Endometrium (tissue), 2 donors: ENCODE results near the gene RNF144A.
"Not testable (repeated sequence)": the region's sequence is repeated elsewhere in the genome, so short reads cannot be mapped to it uniquely, and the experiment has no call there.

Experiments used
- FAIRE-seq: peaks from 2 replicates; lab custom pipeline; 2012; peaks lifted over from hg19 to GRCh38; lab: Jason Lieb, UNC
- donor health status: control.
- donor health status: control.

The RNF144A gene

DNA sequence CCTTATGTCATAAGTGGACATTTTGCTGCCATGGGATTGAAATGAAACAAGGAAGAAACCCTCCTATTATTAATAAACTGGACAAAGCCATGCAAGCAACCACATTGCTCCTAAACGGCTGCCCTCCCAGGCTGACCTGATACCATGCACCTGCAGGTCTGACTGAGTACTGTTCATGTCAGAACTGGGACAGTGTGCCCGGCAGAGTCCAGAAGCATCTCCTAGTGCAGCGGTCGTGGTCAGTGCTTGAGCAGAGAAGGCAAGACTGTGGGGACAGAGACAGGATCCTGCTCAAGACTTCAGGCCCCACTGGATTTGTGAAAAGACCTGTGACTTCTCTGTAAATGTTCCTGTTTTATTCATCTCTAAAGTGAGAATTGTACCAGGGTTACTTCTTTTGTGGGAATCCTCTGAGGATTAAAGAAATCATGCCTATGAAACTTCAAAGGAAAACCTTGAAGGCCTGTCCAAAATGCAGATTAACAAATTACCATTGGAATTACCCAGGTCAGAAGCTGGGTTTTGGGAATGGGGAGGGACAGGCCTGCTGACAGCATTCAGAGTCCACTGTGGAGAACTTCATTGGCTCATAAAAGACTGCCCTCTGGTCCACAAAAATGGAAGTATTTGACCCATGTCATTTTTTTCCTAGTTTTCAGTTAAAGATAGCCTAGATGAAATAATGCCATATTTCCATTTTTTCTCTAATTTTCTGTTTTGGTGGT, 13.9 kb downstream of the RNF144A start:
- no peak for FAIRE-seq

DNA sequence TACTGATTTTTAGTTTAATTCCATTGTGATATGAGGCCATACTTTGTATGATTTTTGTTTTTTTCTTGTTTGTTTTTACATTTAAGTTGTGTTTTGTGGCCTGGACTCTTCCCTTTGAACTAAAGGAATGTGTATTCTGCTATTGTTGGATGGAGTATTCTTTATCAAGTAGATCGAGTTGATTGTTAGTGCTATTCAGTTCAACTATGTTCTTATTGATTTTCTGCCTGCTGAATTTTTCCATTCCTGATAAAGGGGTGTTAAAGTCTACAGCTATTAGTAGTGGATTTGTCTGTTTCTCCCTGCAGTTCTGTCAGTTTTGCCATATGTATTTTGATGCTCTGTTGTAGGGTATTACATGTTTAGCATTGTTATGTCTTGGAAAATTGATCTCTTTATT, 14.5 kb downstream of the RNF144A start:
- FAIRE-seq, result peak; percentile 35

GRCh38 chr2:6932206-6932605, 15.0 kb downstream of the RNF144A start:
- no peak for FAIRE-seq

DNA sequence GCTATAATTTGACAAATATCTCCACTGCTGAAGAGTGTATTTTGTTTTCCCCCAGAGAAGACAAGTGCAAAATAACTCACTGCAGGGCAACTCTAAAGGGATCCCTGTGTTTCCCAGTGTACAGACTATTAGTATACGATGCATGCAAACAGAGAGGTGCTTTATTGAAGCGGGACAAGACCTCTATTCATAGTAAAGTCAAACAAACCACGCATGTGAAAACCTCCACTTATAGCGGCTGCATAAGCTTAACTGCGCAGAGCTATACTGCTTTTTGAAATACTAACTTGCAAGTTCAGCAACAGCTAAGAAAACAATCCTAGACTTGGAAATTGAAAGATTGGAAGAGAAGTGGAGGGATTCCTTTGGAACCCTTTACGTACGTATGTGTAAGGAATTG, 15.6 kb downstream of the RNF144A start:
- no peak for FAIRE-seq

DNA sequence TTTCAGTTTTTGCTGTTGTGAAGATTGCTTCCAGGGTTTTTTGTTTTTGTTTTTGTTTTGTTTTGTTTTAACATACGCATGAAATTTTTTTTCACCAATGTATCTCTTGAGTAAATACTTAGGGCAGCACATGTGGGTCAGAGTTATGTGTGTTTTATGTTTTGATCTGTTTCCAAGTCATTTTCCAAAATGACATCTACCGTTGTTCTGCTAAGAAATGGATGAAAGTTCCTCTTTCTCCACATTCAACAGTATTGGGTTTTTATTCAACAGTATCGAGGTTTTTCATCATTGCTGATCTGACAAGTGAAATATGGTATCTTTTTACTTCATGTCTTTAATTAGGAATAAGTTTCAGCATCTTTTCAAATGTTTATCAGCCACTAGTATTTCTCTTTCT, 16.7 kb downstream of the RNF144A start:
- no peak for FAIRE-seq

DNA sequence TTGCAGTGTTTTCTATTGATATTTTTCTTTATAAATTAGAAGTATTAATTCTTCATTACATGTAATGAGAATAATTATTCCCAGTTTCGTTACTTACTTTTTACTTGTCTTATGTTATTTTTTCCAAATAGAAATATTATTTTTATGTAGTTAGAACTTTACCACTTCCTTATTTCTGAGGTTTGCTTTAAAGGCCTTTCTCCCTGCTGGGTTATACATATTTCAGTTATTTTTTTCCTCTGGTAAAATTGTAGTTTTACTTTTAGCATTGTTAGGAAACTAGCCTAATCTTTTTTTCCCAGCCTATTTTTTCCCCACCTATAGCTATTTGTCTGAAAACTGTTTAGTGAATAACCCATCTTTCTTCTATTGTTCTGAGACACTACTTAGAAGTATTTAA, 17.1 kb downstream of the RNF144A start:
- no peak for FAIRE-seq

DNA sequence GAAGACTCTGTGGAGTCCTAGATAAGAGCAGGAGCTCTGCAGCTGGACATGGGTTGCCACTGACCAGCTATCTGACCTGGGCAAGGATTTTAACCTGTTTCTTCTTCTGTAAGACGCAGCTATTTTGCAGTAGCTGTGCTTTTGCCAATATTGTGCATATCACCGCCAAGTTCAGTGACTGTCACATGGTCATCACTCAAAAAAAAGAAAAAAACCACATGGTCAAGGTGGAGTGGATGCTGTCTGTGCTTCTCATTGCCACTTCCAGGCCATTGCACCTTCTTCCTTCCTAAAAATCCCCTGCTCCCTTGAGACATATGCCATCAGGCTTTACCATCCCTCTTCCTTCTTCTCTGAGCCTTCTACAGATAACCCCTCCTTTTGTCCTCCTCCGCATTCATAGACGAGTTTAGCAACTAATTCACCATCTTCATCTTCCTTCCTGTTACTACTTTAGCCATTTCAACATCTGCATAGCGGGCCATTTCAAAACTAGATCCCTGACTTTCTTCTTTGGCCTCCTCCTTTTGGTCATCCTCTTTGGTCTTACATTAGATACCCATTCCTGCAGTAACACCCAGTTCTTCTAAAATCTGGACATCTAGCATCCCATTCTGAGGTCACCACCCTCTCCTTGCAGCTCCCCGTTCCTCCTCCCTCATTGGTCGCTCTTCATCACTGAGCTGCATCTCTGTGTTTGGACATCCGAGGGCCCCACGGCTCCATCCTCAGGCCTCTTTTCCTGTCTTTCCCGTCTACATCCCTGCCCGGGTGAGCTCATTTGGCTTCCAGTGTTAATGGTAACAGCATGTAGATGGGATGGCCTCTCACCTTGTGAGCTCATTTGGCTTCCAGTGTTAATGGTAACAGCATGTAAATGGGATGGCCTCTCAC, 17.8 kb downstream of the RNF144A start:
- FAIRE-seq, result no peak

- not testable (repeated sequence) for FAIRE-seq
Measured at GRCh38 chr2:6935652-6936020, 18.4 kb downstream of the RNF144A start.

- FAIRE-seq, result no peak
Measured at GRCh38 chr2:6937157-6937556, 19.9 kb downstream of the RNF144A start.

GRCh38 chr2:6937582-6937981, 20.4 kb downstream of the RNF144A start:
- no peak for FAIRE-seq

GRCh38 chr2:6939071-6939470, 21.9 kb downstream of the RNF144A start:
- FAIRE-seq, result no peak

DNA sequence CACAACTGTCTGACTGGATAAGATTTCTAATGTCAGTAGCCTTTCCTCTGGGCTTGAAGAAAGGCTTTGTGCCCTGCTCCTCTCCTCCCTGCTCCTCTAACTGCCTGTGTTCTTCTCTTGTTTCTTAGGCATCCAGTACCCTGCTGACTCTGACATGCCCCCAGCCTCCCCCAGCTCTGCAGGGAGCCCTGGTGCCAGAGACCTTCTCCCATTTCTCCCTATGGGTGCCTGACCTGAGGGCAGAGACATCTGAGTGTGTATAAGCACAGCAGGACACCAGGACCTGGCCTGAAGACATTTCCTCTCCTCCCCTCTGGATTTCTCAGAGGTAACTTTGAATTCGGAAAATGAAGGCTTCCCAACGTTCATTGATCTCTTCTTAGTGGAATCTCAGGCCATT, 23.6 kb downstream of the RNF144A start:
- no peak for FAIRE-seq

- no peak for FAIRE-seq
Measured at GRCh38 chr2:6941299-6942046, 24.3 kb downstream of the RNF144A start.

GRCh38 chr2:6942848-6943247, 25.6 kb downstream of the RNF144A start:
- no peak for FAIRE-seq

- FAIRE-seq, result no peak
Measured at GRCh38 chr2:6943523-6943922, 26.3 kb downstream of the RNF144A start.

DNA sequence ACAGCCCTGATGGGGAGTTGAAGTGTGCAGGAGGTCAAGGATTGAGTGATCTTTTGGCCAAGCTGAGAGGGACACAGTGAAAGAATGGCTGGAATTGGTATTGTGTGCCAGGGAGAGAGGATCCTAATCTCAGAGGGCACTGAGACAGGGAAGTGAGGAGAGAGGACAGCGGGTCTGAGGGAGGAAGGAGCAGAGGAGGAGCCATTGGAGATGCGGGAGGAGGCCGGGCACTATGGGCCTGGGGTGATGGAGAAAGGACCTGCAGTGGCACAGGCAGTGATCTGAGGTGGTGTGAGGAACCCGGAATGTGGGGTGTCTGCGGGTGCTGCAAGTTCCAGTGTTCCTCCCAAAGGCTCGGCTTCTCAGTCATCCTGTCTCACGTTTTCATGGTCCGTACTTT, 26.8 kb downstream of the RNF144A start:
- FAIRE-seq, result no peak

GRCh38 chr2:6944555-6944954, 27.3 kb downstream of the RNF144A start:
- no peak for FAIRE-seq

- no peak for FAIRE-seq
Measured at GRCh38 chr2:6945087-6945813, 28.0 kb downstream of the RNF144A start.

DNA sequence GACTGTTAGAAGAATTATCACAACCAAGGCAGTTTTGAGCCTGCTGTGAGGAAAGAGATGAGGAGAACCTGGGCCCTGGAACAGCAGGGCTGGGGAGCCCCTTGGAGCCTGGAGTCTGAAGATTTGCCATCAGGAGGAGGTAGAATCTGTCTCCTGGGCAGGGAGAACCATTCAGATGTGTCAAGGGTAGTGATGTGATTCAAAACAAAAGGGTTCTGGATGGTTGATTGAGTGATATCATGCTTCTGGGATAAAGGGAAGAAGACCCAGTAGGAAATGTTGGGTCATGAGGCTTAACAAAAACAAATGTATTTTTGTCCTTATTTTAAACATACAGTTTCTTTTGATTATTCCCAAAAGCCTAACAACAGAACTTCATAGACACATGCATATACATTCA, 28.6 kb downstream of the RNF144A start:
- FAIRE-seq, result no peak

DNA sequence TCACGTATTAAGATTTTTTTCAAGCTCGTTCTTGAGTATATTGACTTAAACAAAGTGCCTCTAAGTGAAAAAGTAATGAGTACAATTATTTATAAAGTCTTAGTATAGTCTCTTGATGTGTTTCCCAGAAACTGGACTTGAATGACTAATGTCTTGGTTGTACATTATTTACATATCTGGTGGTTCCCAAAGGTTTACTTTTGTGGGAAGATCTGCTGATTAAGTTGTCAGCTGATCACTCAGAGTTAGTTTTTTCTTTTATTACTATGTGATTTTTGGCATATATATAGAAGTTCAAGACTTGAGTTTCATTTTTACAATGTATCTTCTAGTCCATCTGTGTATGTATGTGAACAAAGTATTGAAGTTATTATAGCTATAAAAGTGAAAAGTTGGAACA, 29.5 kb downstream of the RNF144A start:
- no peak for FAIRE-seq

GRCh38 chr2:6947929-6948676, 30.9 kb downstream of the RNF144A start:
- FAIRE-seq, result no peak
